IgD-negative memory B cell (primary cell): ENCODE results near the gene SIPA1L3. TPM values are rescaled to one million over a fixed set of nuclear protein-coding genes. Genes with fewer than 3 reads are reported as not detected.

Experiments used
- H3K27ac Mint-ChIP-seq, 3 donors: one replicate each; pipeline ENCODE4 v1.8.0; 2020 to 2022; ENCODE audit warnings: mild to moderate bottlenecking in 3 of 3, mixed read lengths in 3 of 3, moderate library complexity in 1 of 3
- H3K27me3 Mint-ChIP-seq: one replicate; pipeline ENCODE4 v1.8.0; 2021; ENCODE audit warnings: mixed read lengths
- H3K36me3 Mint-ChIP-seq: one replicate; pipeline ENCODE4 v1.8.0; 2020; ENCODE audit warnings: mild to moderate bottlenecking, mixed read lengths
- H3K4me1 Mint-ChIP-seq, 3 donors: one replicate each; pipeline ENCODE4 v1.8.0; 2020 to 2022; ENCODE audit warnings: mixed read lengths in 3 of 3, mild to moderate bottlenecking in 1 of 3
- H3K4me3 Mint-ChIP-seq, 4 donors: one replicate each; pipeline ENCODE4 v1.8.0; 2020 to 2022; ENCODE audit warnings: mild to moderate bottlenecking in 4 of 4, mixed read lengths in 4 of 4, moderate library complexity in 3 of 4
- H3K9me3 Mint-ChIP-seq, 3 donors: one replicate each; pipeline ENCODE4 v1.8.0; 2020 to 2021; ENCODE audit warnings: mixed read lengths in 3 of 3, mild to moderate bottlenecking in 1 of 3
- polyA plus RNA-seq: library from polyadenylated mRNA; unstranded; fragments of 300-500 nt; fragmentation: Illumina TruSeq; gene quantifications from one replicate; pipeline ENCODE4 v1.2.3, GENCODE V29; 2021

The SIPA1L3 gene
- polyA plus RNA-seq, 1 donor from 2014 or later = 13.6 TPM

- no peaks in the 10 kb centered on the region for H3K27me3 Mint-ChIP-seq
- peaks cover 10% of the 10 kb centered on the region for H3K36me3 Mint-ChIP-seq
- peaks cover 21 to 36% (median 24%) of the 10 kb centered on the region in 3 donors for H3K4me1 Mint-ChIP-seq
- no peak overlapping the region for H3K27ac Mint-ChIP-seq
- H3K9me3 Mint-ChIP-seq = no peaks in the 10 kb centered on the region
- no peak overlapping the region for H3K4me3 Mint-ChIP-seq
Observed at GRCh38 chr19:37946132-37946531, 39.1 kb downstream of the SIPA1L3 start.

DNA sequence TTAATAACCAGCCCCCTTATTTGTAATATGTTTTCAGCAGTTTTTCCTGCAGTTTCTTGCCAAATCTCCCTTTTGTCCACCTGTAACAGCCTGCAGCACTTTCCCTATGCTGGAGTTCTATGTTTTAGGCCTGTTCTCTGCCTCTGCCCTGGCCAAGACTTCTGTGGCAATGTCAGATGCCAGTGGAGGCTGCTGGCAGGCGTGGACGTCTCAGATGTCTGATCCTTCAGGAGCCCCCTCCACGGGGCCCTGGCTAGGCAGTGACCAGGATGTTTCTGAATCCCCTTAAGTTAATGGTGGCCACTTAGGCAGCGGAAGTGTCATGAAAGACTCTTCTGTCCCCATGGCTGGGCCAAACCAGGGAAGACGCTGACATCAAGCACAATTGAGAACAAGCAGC lies 40.8 kb downstream of the SIPA1L3 start:
- H3K9me3 Mint-ChIP-seq = no peaks in the 10 kb centered on the region
- H3K4me1 Mint-ChIP-seq = peaks cover 26 to 37% (median 26%) of the 10 kb centered on the region in 3 donors
- H3K36me3 Mint-ChIP-seq = peaks cover 10% of the 10 kb centered on the region
- peak overlapping the region in 2 of 3 donors; percentile 13 to 59 for H3K27ac Mint-ChIP-seq
- H3K4me3 Mint-ChIP-seq = no peak overlapping the region
- no peaks in the 10 kb centered on the region for H3K27me3 Mint-ChIP-seq

DNA sequence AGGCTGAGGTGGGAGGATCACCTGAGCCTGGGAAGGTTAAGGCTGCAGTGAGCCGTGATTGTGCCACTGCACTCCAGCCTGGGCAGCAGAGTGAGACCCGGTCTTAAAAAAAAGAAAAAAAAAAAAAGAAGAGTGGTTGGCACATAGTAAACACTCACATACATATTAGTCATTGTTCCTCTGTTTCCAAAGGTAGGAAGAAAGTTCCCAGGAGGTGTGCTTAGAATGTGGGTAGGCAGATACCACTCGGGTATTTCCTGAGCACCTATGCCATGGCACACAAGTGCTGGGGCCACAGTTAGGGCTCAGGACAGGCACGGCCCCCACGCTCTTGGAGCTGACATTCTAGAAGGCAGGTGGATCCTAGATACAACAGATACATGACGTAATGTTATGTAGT lies 41.4 kb downstream of the SIPA1L3 start:
- H3K4me3 Mint-ChIP-seq = peak overlapping the region in 1 of 4 donors; percentile 7
- peaks cover 26 to 32% (median 29%) of the 10 kb centered on the region in 3 donors for H3K4me1 Mint-ChIP-seq
- no peaks in the 10 kb centered on the region for H3K9me3 Mint-ChIP-seq
- no peaks in the 10 kb centered on the region for H3K27me3 Mint-ChIP-seq
- peak overlapping the region in 2 of 3 donors; percentile 13 to 59 for H3K27ac Mint-ChIP-seq
- peaks cover 10% of the 10 kb centered on the region for H3K36me3 Mint-ChIP-seq

DNA sequence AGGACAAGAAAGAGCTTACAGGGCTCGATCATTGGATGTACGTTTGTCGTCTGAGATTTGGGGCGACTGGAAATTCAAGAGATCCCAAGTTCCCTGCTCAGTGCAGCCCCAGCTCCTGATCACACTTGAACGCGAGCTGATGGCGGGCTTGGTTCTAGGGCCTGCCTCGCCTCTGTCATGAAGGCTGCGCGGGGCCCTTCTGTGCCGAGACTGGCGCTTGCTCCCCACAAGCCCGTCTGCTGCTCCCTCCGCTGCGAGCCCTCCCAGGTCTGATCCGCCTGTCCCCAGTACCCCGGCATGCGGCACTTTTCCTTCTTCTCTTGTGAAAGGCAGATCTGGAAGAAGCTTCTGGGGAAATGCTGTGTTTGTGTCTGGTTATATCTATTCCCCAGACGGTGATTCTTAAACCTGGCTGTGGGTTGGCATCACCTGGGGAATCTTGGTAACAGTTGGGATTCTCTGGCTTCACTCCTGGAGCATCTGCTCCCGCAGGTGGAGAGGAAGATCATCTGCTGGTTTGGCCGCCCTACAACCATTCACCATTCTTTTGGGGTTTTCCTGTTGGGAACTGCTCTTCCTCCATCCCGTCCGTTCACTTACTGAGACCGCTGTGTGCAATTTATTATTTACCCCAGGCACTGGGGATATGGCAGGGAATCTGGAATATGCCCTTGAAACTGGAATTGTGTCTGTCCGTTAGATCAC lies 43.6 kb downstream of the SIPA1L3 start:
- Mint-ChIP-seq H3K27ac (peak overlapping the region; percentile 52 to 95 (median 68)), H3K4me3 (peak overlapping the region in 3 of 4 donors; percentile 57 to 93 (median 63)), H3K27me3 (no peaks in the 10 kb centered on the region), H3K4me1 (peaks cover 43 to 45% (median 44%) of the 10 kb centered on the region in 3 donors), H3K9me3 (no peaks in the 10 kb centered on the region), H3K36me3 (peaks cover 8% of the 10 kb centered on the region)

GRCh38 chr19:37951816-37952210 lies 44.8 kb downstream of the SIPA1L3 start:
- Mint-ChIP-seq H3K36me3 (peaks cover 9% of the 10 kb centered on the region), H3K4me3 (peak overlapping the region; percentile 54 to 93 (median 60)), H3K4me1 (peaks cover 48 to 52% (median 52%) of the 10 kb centered on the region in 3 donors), H3K27ac (peak overlapping the region; percentile 52 to 95 (median 88)), H3K27me3 (no peaks in the 10 kb centered on the region), H3K9me3 (no peaks in the 10 kb centered on the region)

DNA sequence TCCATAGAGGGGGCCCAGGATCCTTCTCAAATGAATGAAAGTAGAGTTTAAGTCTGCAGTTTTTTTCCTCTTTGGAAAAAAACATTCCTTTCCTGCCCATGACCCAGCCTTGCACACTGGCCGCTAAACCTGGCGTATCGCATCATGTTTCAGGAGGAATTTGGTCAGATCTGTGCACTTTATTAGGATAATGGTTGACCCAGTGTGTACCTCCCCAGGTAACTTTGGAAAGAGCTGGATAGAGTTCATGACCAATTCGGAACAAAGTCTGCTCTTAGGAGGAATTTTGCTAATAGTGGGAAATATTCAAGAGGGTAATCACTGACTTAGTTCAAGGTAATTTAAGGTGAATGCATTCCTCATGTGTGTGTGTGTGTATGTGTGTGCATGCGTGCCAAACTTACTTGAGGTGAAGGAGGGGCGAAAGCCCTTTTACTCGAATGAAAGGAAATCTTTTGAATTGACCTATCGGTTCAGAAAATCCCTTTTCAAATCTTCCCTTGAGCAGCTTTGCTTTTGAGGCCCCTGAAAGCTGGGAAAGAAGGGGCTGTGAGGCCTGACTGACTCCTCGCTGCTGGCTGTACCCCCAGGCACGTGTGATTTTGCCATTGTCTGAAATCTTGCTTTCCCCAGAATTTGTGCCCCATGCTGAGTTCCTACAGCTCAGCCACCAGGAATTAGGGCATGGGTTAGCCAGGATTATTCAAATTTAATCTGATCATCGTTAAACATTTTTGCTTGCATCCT lies 46.3 kb downstream of the SIPA1L3 start:
- H3K4me1 Mint-ChIP-seq = peaks cover 53 to 57% (median 54%) of the 10 kb centered on the region in 3 donors
- H3K4me3 Mint-ChIP-seq = peak overlapping the region in 2 of 4 donors; percentile 15 to 55
- H3K36me3 Mint-ChIP-seq = peaks cover 11% of the 10 kb centered on the region
- no peaks in the 10 kb centered on the region for H3K27me3 Mint-ChIP-seq
- H3K27ac Mint-ChIP-seq = peak overlapping the region; percentile 35 to 78 (median 37)
- no peaks in the 10 kb centered on the region for H3K9me3 Mint-ChIP-seq

GRCh38 chr19:37953918-37954303 lies 46.9 kb downstream of the SIPA1L3 start:
- Mint-ChIP-seq H3K27me3 (no peaks in the 10 kb centered on the region), H3K9me3 (no peaks in the 10 kb centered on the region), H3K4me3 (peak overlapping the region in 2 of 4 donors; percentile 15 to 55), H3K36me3 (peaks cover 11% of the 10 kb centered on the region), H3K27ac (peak overlapping the region; percentile 35 to 41 (median 37)), H3K4me1 (peaks cover 54 to 62% (median 55%) of the 10 kb centered on the region in 3 donors)

DNA sequence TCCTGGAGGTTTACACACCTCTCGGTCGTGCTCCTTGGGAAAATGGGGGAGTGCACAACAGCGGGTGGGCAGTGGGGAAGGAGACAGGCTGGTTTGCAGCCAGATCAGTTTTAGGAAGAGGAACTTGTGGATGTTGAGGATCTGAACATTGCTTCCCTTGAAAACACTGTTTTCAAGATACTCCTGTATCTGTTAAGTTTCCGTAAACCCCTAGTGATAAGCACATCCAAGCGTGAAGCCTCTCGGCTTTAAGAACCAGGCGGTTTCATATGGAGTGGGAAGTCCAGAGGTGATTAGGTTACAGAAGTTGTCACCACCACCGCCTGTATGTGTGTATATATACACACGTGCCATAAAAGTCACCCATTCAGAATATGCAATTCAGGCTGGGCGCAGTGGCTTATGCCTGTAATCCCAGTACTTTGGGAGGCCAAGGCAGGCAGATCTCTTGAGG lies 47.4 kb downstream of the SIPA1L3 start:
- Mint-ChIP-seq H3K9me3 (no peaks in the 10 kb centered on the region), H3K4me1 (peaks cover 60 to 67% (median 60%) of the 10 kb centered on the region in 3 donors), H3K36me3 (peaks cover 11% of the 10 kb centered on the region), H3K4me3 (peak overlapping the region in 3 of 4 donors; percentile 2 to 73 (median 15)), H3K27ac (peak overlapping the region; percentile 23 to 37 (median 35)), H3K27me3 (no peaks in the 10 kb centered on the region)

DNA sequence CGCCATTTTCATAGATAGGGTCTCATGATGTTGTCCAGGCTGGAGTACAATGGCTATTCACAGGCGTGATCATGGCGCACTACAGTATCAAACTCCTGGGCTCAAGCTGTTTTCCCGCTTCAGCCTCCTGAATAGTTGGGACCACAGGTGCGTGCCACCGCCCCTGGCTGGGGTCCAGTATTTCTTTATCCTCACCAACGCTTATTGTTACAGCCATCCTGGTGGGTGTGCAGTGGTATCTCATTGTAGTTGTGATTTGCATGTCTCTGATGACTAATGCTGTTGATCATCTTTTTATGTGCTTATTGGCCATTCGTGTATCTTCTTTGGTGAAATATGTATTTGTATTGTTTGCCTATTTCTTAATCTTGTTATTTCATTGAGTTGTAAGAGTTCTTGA lies 49.0 kb downstream of the SIPA1L3 start:
- Mint-ChIP-seq H3K4me1 (peaks cover 57 to 64% (median 60%) of the 10 kb centered on the region in 3 donors), H3K36me3 (peaks cover 8% of the 10 kb centered on the region), H3K27me3 (no peaks in the 10 kb centered on the region), H3K4me3 (no peak overlapping the region), H3K27ac (peak overlapping the region in 1 of 3 donors; percentile 34), H3K9me3 (no peaks in the 10 kb centered on the region)

DNA sequence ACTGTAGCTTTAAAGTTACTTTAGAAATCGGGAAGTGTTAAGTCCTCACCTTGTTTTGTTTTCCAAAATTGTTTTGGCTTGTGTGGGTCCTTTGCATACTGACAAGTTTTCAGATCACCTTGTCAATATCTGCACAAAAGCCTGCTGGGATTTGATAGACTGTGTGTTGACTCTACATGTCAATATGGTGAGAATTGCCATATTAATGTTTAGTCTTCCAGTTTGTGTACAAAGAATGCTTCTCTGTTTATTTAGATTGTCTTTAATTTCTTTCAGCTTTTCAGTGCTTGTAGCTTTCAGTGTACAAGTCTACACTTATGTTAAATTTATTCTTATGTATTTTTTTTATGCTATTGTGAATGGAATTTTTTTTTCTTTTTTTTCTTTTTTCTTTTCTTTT lies 50.2 kb downstream of the SIPA1L3 start:
- H3K27ac Mint-ChIP-seq = peak overlapping the region in 1 of 3 donors; percentile 15
- H3K4me1 Mint-ChIP-seq = peaks cover 54 to 59% (median 56%) of the 10 kb centered on the region in 3 donors
- H3K27me3 Mint-ChIP-seq = no peaks in the 10 kb centered on the region
- no peak overlapping the region for H3K4me3 Mint-ChIP-seq
- H3K36me3 Mint-ChIP-seq = peaks cover 7% of the 10 kb centered on the region
- peaks cover 0 to 5% (median 5%) of the 10 kb centered on the region in 3 donors for H3K9me3 Mint-ChIP-seq

GRCh38 chr19:37959665-37960114 lies 52.7 kb downstream of the SIPA1L3 start:
- H3K4me3 Mint-ChIP-seq = peak overlapping the region; percentile 56 to 92 (median 74)
- H3K27ac Mint-ChIP-seq = peak overlapping the region; percentile 60 to 89 (median 84)
- peaks cover 7% of the 10 kb centered on the region for H3K36me3 Mint-ChIP-seq
- peaks cover 0 to 5% (median 5%) of the 10 kb centered on the region in 3 donors for H3K9me3 Mint-ChIP-seq
- peaks cover 54 to 60% (median 59%) of the 10 kb centered on the region in 3 donors for H3K4me1 Mint-ChIP-seq
- H3K27me3 Mint-ChIP-seq = no peaks in the 10 kb centered on the region

DNA sequence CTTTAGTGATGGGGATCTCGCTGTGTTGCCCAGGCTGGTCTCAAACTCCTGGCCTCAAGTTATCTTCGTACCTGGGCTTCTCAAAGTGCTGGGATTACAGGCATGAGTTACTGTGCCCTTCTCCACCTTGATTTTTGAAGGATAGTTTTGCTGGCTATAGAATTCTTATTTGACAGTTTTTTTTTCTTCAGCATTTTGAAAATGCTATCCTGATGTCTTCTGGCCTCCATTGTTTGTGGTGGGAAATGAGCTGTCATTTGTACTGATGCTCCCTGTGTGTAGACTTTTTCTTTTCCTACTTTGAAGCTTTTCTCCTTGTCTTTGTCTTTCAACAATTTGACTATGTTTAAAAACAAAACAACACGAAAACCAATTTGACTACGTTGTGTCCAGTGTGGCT lies 54.2 kb downstream of the SIPA1L3 start:
- peaks cover 0 to 5% (median 5%) of the 10 kb centered on the region in 3 donors for H3K9me3 Mint-ChIP-seq
- no peaks in the 10 kb centered on the region for H3K27me3 Mint-ChIP-seq
- H3K36me3 Mint-ChIP-seq = peaks cover 8% of the 10 kb centered on the region
- peak overlapping the region in 3 of 4 donors; percentile 71 to 83 (median 74) for H3K4me3 Mint-ChIP-seq
- H3K27ac Mint-ChIP-seq = peak overlapping the region in 2 of 3 donors; percentile 31 to 32
- peaks cover 43 to 51% (median 50%) of the 10 kb centered on the region in 3 donors for H3K4me1 Mint-ChIP-seq

DNA sequence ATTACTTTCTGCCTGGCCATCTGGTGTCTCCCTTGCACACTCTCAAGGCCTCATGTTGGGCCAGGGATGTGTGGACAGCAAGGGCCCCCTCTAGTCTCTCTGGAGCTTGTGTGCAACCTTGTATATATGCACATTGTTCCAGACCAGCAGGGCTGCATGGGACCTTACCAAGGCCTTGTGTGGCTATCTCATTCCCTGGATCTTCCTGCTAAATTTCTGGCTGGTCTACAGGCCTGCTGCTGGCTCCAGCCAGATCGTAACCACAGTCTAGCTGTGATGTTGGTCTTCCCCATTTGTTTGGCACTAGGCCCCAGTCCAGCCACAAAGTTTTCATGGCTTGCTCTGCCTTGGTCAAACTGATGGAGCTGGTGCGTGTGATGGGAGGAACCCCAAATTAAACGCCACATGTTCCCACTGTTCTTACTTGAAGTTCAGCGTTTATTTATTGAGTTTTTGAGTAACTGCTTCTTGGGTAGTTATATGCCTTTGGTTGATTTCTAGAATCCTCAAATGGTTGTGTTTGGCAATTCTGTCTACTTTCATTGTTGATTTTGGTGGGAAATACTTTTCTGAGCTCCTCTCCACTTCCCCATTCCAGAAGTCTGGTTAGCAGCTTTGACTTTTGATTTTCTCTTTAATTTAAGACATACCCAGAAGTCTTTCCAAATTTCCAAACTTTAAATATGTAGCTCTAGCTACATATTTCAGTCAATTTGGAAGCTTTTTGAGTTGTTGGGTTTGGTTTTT lies 56.4 kb downstream of the SIPA1L3 start:
- Mint-ChIP-seq H3K36me3 (peaks cover 7% of the 10 kb centered on the region), H3K9me3 (peaks cover 0 to 5% (median 5%) of the 10 kb centered on the region in 3 donors), H3K27me3 (no peaks in the 10 kb centered on the region), H3K4me3 (peak overlapping the region in 2 of 4 donors; percentile 71 to 76), H3K4me1 (peaks cover 43 to 50% (median 46%) of the 10 kb centered on the region in 3 donors), H3K27ac (peak overlapping the region; percentile 57 to 95 (median 91))

GRCh38 chr19:37964109-37964508 lies 57.1 kb downstream of the SIPA1L3 start:
- Mint-ChIP-seq H3K4me1 (peaks cover 40 to 47% (median 43%) of the 10 kb centered on the region in 3 donors), H3K27ac (peak overlapping the region in 2 of 3 donors; percentile 39 to 57)

More at GRCh38 chr19:37964109-37964508, 57.1 kb downstream of the SIPA1L3 start:
- H3K4me3 Mint-ChIP-seq = no peak overlapping the region
- H3K9me3 Mint-ChIP-seq = peaks cover 0 to 5% (median 5%) of the 10 kb centered on the region in 3 donors
- H3K36me3 Mint-ChIP-seq = peaks cover 10% of the 10 kb centered on the region
- no peaks in the 10 kb centered on the region for H3K27me3 Mint-ChIP-seq
